ENCODE results near the gene GK. TPM values are rescaled to one million over a fixed set of nuclear protein-coding genes. Genes with fewer than 3 reads are reported as not detected.

The GK gene
- total RNA-seq, 1 experiment from 2014 or later: 1.7 TPM

GRCh38 chrX:30690330-30690729, 37.1 kb downstream of the GK start:
- DNase-seq (ENCODE audit: low read depth, low spot score): no peak
- H3K4me3 ChIP-seq (ENCODE audit: low read depth in 2 of 2, low read length in 2 of 2): no peak overlapping the region
- ATAC-seq: no peak
- no peaks in the 10 kb centered on the region for H3K9me3 ChIP-seq (ENCODE audit: control insufficient read depth, insufficient read depth, low read depth, low read length)
- no peaks in the 10 kb centered on the region for H3K4me1 ChIP-seq (ENCODE audit: control insufficient read depth, insufficient read depth, low read length)
- no peak overlapping the region for H3K27ac ChIP-seq (ENCODE audit: low read length)
- H3K27me3 ChIP-seq (ENCODE audit: control insufficient read depth, insufficient read depth, low read length): no peaks in the 10 kb centered on the region
- TF ChIP-seq POLR2AphosphoS5 (IDR thresholded peaks at IDR 0.05; ENCODE audit: low read depth, low read length) (no peak), SIN3A (IDR thresholded peaks at IDR 0.05; ENCODE audit: borderline replicate concordance, insufficient read depth, low read depth, low read length) (no peak), CTCF (IDR thresholded peaks at IDR 0.05) (no peak), TCF7L2 (IDR thresholded peaks at IDR 0.05; ENCODE audit: low read depth, low read length) (no peak), REST (IDR thresholded peaks at IDR 0.05; ENCODE audit: insufficient read depth in 1 of 2, low read depth in 2 of 2, low read length in 1 of 2) (no peak)
- in situ Hi-C loops (cut with HindIII; ENCODE audit: low pct_unique_long_range_greater_than_20kb, low sequenced_read_pairs): no loop called here
- no TSS peak for BruUV-seq (replicated peaks)
- H3K36me3 ChIP-seq (ENCODE audit: control insufficient read depth, insufficient read depth, low read length): no peaks in the 10 kb centered on the region
- CTCF ChIA-PET: no interaction called here
- POLR2A ChIA-PET: no interaction called here
- intact Hi-C loops (cut with micrococcal nuclease; ENCODE audit: unreplicated experiment): no loop called here

GRCh38 chrX:30693999-30694650, 40.9 kb downstream of the GK start:
- no peaks in the 10 kb centered on the region for H3K36me3 ChIP-seq (ENCODE audit: control insufficient read depth, insufficient read depth, low read length)
- intact Hi-C loops (cut with micrococcal nuclease; ENCODE audit: unreplicated experiment): no loop called here
- H3K27ac ChIP-seq (ENCODE audit: low read length): no peak overlapping the region
- H3K9me3 ChIP-seq (ENCODE audit: control insufficient read depth, insufficient read depth, low read depth, low read length): no peaks in the 10 kb centered on the region
- in situ Hi-C loops (cut with HindIII; ENCODE audit: low pct_unique_long_range_greater_than_20kb, low sequenced_read_pairs): no loop called here
- POLR2A ChIA-PET: no interaction called here
- BruUV-seq (replicated peaks): no TSS peak
- DNase-seq (ENCODE audit: low read depth, low spot score) (no peak), ATAC-seq (no peak)
- no peak overlapping the region for H3K4me3 ChIP-seq (ENCODE audit: low read depth in 2 of 2, low read length in 2 of 2)
- H3K4me1 ChIP-seq (ENCODE audit: control insufficient read depth, insufficient read depth, low read length): no peaks in the 10 kb centered on the region
- CTCF ChIA-PET: no interaction called here
- TF ChIP-seq CTCF (IDR thresholded peaks at IDR 0.05) (no peak), TCF7L2 (IDR thresholded peaks at IDR 0.05; ENCODE audit: low read depth, low read length) (no peak), POLR2AphosphoS5 (IDR thresholded peaks at IDR 0.05; ENCODE audit: low read depth, low read length) (no peak)
- no peaks in the 10 kb centered on the region for H3K27me3 ChIP-seq (ENCODE audit: control insufficient read depth, insufficient read depth, low read length)
